Tibial nerve (tissue), 4 donors: ENCODE measurements around the gene CRIP3.

ENCODE experiments used
- CTCF ChIP-seq, 5 experiments: fragments of 200-600 bp in 3 of 5; fragments of 450-650 bp in 2 of 5; sonication (generic) in 3 of 5; IDR thresholded peaks; one replicate each; pipeline ENCODE4 v1.5.1; 2016 to 2019; ENCODE audit warnings: antibody characterized with exemption in 5 of 5, mild to moderate bottlenecking in 3 of 5, moderate library complexity in 2 of 5
- EP300 ChIP-seq, 2 donors: sonication (generic); formaldehyde crosslinking; IDR thresholded peaks; one replicate each; pipeline ENCODE4 v1.6.1; 2017; ENCODE audit warnings: antibody characterized with exemption in 2 of 2, mild to moderate bottlenecking in 1 of 2
- POLR2A ChIP-seq, 2 donors: fragments of 450-650 bp; IDR thresholded peaks; one replicate each; pipeline ENCODE4 v1.6.1; 2017; ENCODE audit warnings: antibody characterized with exemption in 2 of 2, mild to moderate bottlenecking in 2 of 2, moderate library complexity in 2 of 2

- TF ChIP-seq CTCF (IDR thresholded peaks at IDR 0.05) (no peak), POLR2A (IDR thresholded peaks at IDR 0.05) (no peak), EP300 (IDR thresholded peaks at IDR 0.05) (no peak)
These were observed 47.8 kb downstream of the CRIP3 start for GRCh38 chr6:43260791-43261190.
